HG02943 (cell line): ENCODE measurements around the gene ZNF883.

ENCODE experiments used
- ATAC-seq: cut with Tn5 transposase; IDR thresholded peaks from one replicate; pipeline ENCODE4 v1.9.1; 2021; ENCODE audit warnings: mild to moderate bottlenecking, low read depth, moderate library complexity; ENCODE audit not compliant: unreplicated experiment

ZNF883 gene

DNA sequence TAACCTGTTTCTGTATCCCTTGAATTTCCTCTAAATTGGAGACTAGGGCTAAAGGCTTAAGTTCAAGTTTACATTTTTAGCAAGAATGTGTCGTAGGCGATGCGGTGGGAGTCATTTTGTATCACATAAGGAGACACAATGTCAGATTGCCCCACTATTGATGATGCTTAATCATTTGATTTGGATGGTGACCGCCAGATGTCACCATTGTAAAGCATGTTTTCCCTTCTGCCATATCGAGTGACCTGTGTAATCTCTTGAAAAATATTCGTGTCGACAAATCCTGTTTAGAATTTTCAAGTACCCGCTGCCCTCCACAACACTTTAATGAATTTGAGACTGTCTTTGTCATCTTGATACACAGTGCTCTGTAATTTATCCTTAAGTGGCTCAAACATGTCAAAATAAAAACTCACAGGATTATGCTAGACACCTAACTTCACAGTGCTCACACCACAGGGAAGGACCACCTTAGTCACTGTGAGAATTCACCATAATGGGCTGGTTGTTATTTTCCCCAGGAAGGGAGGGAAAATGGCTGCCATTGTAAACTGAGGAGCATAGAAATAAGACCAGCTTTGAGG lies 86.8 kb downstream of the ZNF883 start:
- ATAC-seq: no peak

DNA sequence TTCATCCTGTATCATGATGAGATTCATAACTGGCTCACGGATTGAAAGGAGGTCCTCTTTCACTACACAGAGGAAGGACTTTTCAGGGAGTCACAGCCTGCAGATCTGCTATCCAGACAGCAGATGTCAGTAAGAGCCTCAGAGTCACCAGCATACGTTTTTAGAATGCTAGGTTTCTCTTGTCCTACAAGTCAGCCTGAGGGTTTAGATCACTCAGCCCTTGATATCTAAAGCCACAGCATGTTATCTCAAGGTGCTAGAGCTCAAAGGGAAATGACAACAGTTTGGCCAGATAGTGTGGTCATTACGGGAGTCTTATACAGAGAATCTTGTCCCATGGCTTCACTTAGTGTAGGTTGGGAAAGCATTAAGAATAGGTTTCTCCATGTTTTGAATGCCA lies 90.4 kb downstream of the ZNF883 start:
- no peak for ATAC-seq

- no peak for ATAC-seq
Measured at GRCh38 chr9:112917987-112918362, 94.0 kb downstream of the ZNF883 start.

DNA sequence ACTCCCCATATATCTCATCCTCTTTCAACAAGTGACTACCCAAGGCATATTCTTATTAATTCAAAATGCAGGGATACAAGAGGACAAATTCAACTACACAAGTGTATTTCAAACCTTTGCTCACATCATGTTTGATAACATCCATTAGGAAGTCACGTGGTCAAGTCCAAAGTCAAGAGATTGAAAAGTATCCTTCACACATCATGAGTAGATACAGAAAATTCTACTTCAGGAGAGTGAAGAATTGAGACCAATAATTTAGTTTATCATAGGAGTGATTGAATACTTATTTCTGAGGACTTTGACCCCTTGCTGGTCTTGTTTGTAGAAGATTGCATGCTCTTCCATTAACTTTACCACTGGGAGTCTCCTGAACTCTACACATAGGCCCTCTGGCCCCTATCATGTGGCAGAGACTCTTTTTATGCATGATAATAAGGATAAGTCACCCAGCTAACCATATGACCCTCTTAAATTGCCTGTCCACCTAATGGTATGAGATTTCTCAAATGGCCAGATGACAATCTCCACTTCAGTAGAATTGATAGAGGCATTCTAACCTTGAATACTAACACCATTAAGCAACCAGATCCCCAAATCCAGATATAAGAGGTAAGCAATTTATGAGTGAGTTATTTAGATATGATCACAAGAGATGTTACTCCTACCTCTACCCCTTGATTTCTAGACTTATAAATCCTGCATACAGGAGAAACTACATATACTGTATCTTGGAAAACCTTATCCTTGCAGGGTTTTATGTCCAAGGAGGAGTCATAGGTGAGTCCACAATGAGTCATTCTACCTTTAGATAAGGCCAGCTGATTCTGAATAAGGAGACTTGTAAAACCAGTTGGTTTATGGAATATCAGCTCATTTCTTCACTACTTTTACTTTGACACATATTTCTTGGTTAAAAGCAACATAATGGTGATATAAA lies 94.7 kb downstream of the ZNF883 start:
- ATAC-seq: no peak

- no peak for ATAC-seq
Measured at GRCh38 chr9:112914524-112914923, 97.5 kb downstream of the ZNF883 start.

DNA sequence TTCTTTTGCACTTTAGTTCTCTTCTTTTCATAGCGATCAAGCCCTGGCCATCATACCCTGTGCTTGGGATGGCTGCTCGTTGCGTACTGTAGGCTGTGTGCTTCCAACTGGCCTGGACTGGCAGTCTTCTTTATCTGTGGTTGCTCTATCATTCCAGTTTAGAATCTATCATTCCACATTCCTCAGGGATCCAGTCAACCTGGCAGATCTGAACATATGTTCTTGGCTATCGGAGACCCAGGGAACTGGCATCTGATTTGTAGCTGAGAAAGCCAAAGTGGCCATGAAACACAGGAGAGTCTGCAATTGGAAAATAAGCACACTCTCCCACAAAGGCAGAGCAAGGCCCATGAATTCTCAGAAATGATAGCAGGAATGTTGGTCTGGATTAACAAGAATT lies 98.7 kb downstream of the ZNF883 start:
- ATAC-seq: no peak

GRCh38 chr9:112912636-112913035 lies 99.4 kb downstream of the ZNF883 start:
- ATAC-seq: no peak

- ATAC-seq: no peak
Measured at GRCh38 chr9:112911736-112912135, 100.3 kb downstream of the ZNF883 start.
